ENCODE data around the gene RAC3. TPM values are rescaled to one million over a fixed set of nuclear protein-coding genes. Genes with fewer than 3 reads are reported as not detected.

The RAC3 gene
- total and polyA plus RNA-seq, 4 donors = 0.63 to 6.3 (median 3.3) TPM

DNA sequence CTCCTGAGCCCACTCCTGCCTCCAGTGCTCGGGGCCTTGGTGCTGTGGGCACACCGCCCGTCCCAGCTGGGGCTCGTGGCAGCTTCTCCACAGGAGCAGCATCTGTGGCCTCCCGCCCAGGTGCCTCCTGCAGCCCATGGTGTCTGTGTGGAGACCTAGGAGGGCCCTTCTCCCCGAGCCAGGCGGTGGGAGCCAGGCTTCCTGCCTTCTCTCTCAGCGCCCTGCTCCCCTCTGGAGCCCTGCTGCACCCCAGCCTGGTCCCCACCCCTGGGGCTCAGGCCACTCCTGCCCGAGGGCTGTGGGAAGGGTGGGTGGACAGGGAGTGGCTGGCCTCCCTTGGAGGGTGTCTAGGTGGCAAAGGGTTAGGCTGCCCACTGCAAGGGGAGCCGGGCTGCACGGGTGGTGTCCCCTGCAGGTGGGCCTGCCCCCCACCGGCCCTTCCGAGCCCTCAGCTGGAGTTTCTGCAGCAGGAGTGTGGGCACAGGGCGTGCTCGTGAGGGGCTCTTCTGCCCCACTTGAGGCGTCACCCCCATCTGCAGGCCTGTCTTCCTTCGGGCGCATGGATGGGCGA, 19.8 kb upstream of the RAC3 start:
- H3K4me3 ChIP-seq (ENCODE audit: low read depth in 1 of 3, low read length in 3 of 3) = no peak overlapping the region
- no peaks in the 10 kb centered on the region for H3K9me3 ChIP-seq (ENCODE audit: control insufficient read depth in 4 of 4, low read length in 3 of 4)
- no peaks in the 10 kb centered on the region for H3K4me1 ChIP-seq (ENCODE audit: control insufficient read depth in 4 of 4, insufficient read depth in 4 of 4, low read length in 3 of 4)
- 96% methylated on average over 19 of the region's 19 CpGs for WGBS
- H3K36me3 ChIP-seq (ENCODE audit: control insufficient read depth in 4 of 4, insufficient read depth in 3 of 4, low read depth in 1 of 4, low read length in 3 of 4) = peaks cover 0 to 9% (median 3%) of the 10 kb centered on the region in 4 donors
- TF ChIP-seq EGR1 (IDR thresholded peaks at IDR 0.05; ENCODE audit: low read depth in 2 of 2) (no peak), RXRA (IDR thresholded peaks at IDR 0.05) (no peak), HNF4G (IDR thresholded peaks at IDR 0.05) (no peak), CTCF (IDR thresholded peaks at IDR 0.05; ENCODE audit: low read depth, low read length, missing input control) (no peak), HNF4A (conservative IDR thresholded peaks at IDR 0.05) (no peak), SP1 (IDR thresholded peaks at IDR 0.05) (no peak), RAD21 (IDR thresholded peaks at IDR 0.05) (no peak), MAX (IDR thresholded peaks at IDR 0.05) (no peak), GABPA (IDR thresholded peaks at IDR 0.05 in 1 of 2, conservative IDR thresholded peaks at IDR 0.05 in 1 of 2) (no peak), REST (IDR thresholded peaks at IDR 0.05) (no peak), NR2F2 (IDR thresholded peaks at IDR 0.05) (no peak), FOXA1 (IDR thresholded peaks at IDR 0.05) (no peak)
- TF ChIP-seq, protein P1, sequence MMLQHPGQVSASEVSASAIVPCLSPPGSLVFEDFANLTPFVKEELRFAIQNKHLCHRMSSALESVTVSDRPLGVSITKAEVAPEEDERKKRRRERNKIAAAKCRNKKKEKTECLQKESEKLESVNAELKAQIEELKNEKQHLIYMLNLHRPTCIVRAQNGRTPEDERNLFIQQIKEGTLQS (IDR thresholded peaks at IDR 0.05) = no peak
- no peak overlapping the region for H3K27ac ChIP-seq (ENCODE audit: low read depth in 1 of 2, low read length in 2 of 2)
- no peak overlapping the region for H3K9ac ChIP-seq (ENCODE audit: low read depth in 1 of 2, low read length in 2 of 2)
- DNase-seq (ENCODE audit: low spot score) = no peak
- no peaks in the 10 kb centered on the region for H3K27me3 ChIP-seq (ENCODE audit: control insufficient read depth in 4 of 4, insufficient read depth in 4 of 4, low read length in 3 of 4)

GRCh38 chr17:82012261-82012639, 19.2 kb upstream of the RAC3 start:
- Histone ChIP-seq H3K4me3 (ENCODE audit: low read depth in 1 of 3, low read length in 3 of 3) (no peak overlapping the region), H3K9me3 (ENCODE audit: control insufficient read depth in 4 of 4, low read length in 3 of 4) (no peaks in the 10 kb centered on the region), H3K36me3 (ENCODE audit: control insufficient read depth in 4 of 4, insufficient read depth in 3 of 4, low read depth in 1 of 4, low read length in 3 of 4) (peaks cover 0 to 9% (median 3%) of the 10 kb centered on the region in 4 donors), H3K4me1 (ENCODE audit: control insufficient read depth in 4 of 4, insufficient read depth in 4 of 4, low read length in 3 of 4) (no peaks in the 10 kb centered on the region), H3K27ac (ENCODE audit: low read depth in 1 of 2, low read length in 2 of 2) (no peak overlapping the region), H3K9ac (ENCODE audit: low read depth in 1 of 2, low read length in 2 of 2) (no peak overlapping the region), H3K27me3 (ENCODE audit: control insufficient read depth in 4 of 4, insufficient read depth in 4 of 4, low read length in 3 of 4) (no peaks in the 10 kb centered on the region)
- WGBS = 89% methylated on average over 20 of the region's 20 CpGs
- DNase-seq (ENCODE audit: low spot score) = no peak
- no peak for TF ChIP-seq TAF1 (conservative IDR thresholded peaks at IDR 0.05)
- no peak for TF ChIP-seq YY1 (IDR thresholded peaks at IDR 0.05)
- no peak for TF ChIP-seq RXRA (IDR thresholded peaks at IDR 0.05)
- TF ChIP-seq, protein P1 (IDR thresholded peaks at IDR 0.05) = no peak
- no peak for TF ChIP-seq ZBTB33 (IDR thresholded peaks at IDR 0.05)
- no peak for TF ChIP-seq CTCF (IDR thresholded peaks at IDR 0.05; ENCODE audit: low read depth, low read length, missing input control)
- no peak for TF ChIP-seq SP1 (IDR thresholded peaks at IDR 0.05)
- TF ChIP-seq GABPA (IDR thresholded peaks at IDR 0.05 in 1 of 2, conservative IDR thresholded peaks at IDR 0.05 in 1 of 2) = no peak
- no peak for TF ChIP-seq FOXA1 (IDR thresholded peaks at IDR 0.05)
- no peak for TF ChIP-seq HNF4G (IDR thresholded peaks at IDR 0.05)
- no peak for TF ChIP-seq FOXA2 (IDR thresholded peaks at IDR 0.05)

Measured in liver (tissue), 9 donors.